Calu3 (cell line): ENCODE data around the gene PDXDC1. TPM values are rescaled to one million over a fixed set of nuclear protein-coding genes. Genes with fewer than 3 reads are reported as not detected.
A peak's percentile ranks its signal among the peaks of the same experiment; 100 is the strongest.
"Not testable (repeated sequence)": the region's sequence is repeated elsewhere in the genome, so short reads cannot be mapped to it uniquely, and the experiment has no call there.

Experiments
- BruUV-seq: library from RNA; stranded (reverse); fragments of 400-500 nt; replicated peaks from 2 replicates; lab custom pipeline; 2021; lab: Mats Ljungman, UMichigan
- CTCF ChIA-PET: fragments of 300-600 bp; sonication (Branson Sonifier 250); formaldehyde crosslinking; loops from one replicate; lab custom pipeline; 2022; ENCODE audit warnings: antibody characterized with exemption; lab: Charles Lee
- DNase-seq: peaks from one replicate; pipeline ENCODE4 v3.0.0; 2022
- H3K27ac Mint-ChIP-seq: one replicate; pipeline ENCODE4 v1.8.0; 2022; ENCODE audit warnings: mixed read lengths; ENCODE audit not compliant: unreplicated experiment
- H3K27me3 Mint-ChIP-seq: one replicate; pipeline ENCODE4 v1.8.0; 2022; ENCODE audit warnings: mixed read lengths; ENCODE audit not compliant: unreplicated experiment
- H3K36me3 Mint-ChIP-seq: one replicate; pipeline ENCODE4 v1.8.0; 2022; ENCODE audit warnings: mild to moderate bottlenecking, moderate library complexity, mixed read lengths; ENCODE audit not compliant: insufficient read depth, unreplicated experiment
- H3K4me1 Mint-ChIP-seq: one replicate; pipeline ENCODE4 v1.8.0; 2022; ENCODE audit warnings: mild to moderate bottlenecking, low read depth, mixed read lengths; ENCODE audit not compliant: unreplicated experiment
- H3K4me3 Mint-ChIP-seq: one replicate; pipeline ENCODE4 v1.8.0; 2022; ENCODE audit warnings: mild to moderate bottlenecking, low read depth, moderate library complexity, mixed read lengths; ENCODE audit not compliant: unreplicated experiment
- H3K9me3 Mint-ChIP-seq: one replicate; pipeline ENCODE4 v1.8.0; 2022; ENCODE audit warnings: low read depth, mixed read lengths; ENCODE audit not compliant: unreplicated experiment
- intact Hi-C: fragments of 100-400 bp; cut with micrococcal nuclease; formaldehyde crosslinking; loops from one replicate; pipeline ENCODE4 v1.10.0; 2022; ENCODE audit not compliant: unreplicated experiment
- total RNA-seq: library from RNA; stranded (reverse); gene quantifications from 2 replicates; pipeline ENCODE4 v1.2.3, GENCODE V29; 2022
- TF ChIP-seq, protein P1 (sequence below): fragments of 200-600 bp; IDR thresholded peaks from one replicate; pipeline ENCODE4 v1.8.0; 2022; ENCODE audit warnings: antibody characterized with exemption; ENCODE audit not compliant: unreplicated experiment

The PDXDC1 gene
- total RNA-seq, 1 experiment from 2014 or later = 171 TPM

DNA sequence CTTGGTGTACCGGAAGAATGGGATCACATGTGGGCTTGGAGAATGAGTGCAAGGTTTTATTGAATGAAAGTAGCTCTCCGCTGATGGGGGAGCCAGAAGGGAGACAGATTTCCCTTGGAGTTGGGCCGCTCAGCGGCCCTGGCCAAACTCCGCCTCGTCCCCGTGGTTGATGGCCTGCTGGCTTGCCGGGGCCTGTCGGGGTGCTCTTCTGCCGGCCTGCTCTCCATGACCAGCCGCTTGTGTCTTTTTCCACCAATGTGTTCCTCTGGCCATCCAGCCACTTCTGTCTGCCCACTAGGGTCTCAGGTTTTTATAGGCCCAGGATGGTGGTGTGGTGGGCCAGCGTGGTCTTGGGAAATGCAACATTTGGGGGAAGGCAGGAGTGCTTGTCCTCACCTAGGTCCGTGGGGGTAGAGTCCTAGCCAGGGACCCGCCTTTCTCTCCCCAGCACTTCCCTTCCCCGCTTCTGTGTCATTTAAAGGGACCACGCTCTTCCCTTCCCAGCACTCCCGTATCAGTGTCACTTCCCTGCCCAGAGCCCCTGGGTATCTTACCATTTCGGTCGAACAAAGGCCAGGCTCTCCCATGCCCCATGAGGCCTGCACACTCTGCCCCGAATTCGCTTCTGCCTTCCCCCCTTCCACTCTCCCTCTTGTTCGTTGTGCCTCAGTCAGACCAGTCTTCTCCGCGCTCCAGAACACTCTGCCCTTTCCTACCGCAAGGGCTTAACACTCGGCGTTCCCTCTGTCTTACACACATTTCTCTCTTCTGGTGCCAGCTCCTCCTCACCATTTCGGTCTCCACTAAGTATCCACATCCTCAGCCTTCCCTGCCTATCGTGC is 52.9 kb downstream of the PDXDC1 start:
- peaks cover 79% of the 10 kb centered on the region for H3K36me3 Mint-ChIP-seq
- DNase-seq, H3K9me3 Mint-ChIP-seq, H3K27ac Mint-ChIP-seq, H3K4me3 Mint-ChIP-seq, H3K27me3 Mint-ChIP-seq, CTCF ChIA-PET, BruUV-seq, intact Hi-C loops: not testable (repeated sequence)
- H3K4me1 Mint-ChIP-seq = peaks cover 11% of the 10 kb centered on the region

DNA sequence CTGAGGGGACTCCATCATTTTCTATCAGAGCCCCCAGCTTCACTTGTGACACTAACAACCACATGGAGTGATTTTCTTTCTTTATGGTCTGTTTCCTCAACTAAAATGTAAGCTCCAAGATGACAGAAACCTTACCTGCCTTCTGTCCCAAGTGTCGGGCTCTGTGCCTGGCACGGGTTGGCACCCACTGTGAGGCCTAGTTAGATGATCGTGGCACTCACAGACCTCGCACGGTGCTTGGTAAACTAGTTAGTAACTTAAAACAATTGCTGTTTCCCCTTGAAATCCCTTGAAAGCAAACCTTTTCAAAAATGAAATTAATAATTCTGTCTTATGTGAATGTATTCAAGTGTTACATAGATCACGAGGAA is 53.5 kb downstream of the PDXDC1 start:
- BruUV-seq, DNase-seq, H3K9me3 Mint-ChIP-seq, H3K27me3 Mint-ChIP-seq, intact Hi-C loops, H3K4me3 Mint-ChIP-seq, CTCF ChIA-PET: not testable (repeated sequence)
- peaks cover 76% of the 10 kb centered on the region for H3K36me3 Mint-ChIP-seq
- peaks cover 11% of the 10 kb centered on the region for H3K4me1 Mint-ChIP-seq
- H3K27ac Mint-ChIP-seq = peak overlapping the region; percentile 65

DNA sequence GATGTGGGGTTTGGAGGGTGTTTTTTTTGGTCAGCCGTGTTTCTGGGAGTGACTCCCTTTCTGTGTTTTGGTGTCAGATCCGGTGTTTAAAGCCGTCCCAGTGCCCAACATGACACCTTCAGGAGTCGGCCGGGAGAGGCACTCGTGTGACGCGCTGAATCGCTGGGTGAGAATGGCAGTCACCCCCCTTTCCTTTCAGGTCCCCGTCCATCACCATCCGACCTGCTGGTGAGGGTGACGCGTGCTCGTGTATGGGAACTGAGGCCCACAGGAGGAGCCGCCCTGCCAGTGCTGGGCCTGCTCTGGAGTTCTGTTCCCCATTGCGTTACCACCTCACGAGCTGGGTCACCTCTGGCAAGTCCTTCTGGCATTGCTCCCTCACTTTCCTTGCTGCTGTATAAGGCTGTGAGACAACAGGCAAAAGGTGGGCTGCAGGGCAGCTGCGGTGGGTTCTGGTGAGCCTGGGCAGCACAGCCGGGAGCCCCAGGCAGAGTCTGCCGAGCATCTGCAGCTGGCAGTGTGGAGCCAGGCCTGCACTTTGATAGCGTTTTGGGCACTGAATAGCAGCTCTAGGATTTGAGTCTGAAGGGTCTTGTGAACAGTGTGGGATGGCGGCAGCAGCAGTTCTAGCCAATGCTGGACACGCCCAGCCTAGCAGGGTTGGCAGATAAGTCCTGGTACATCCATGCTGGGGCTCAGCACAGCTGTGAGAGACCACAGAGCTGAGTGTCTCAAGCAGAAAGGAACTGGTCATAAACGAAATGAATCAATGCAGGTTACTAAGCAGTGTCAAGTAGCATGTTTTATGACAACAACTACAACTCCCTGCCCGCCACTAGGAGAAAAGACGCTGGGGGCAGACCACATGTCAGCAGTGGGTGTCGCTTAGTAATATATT is 54.2 kb downstream of the PDXDC1 start:
- Mint-ChIP-seq H3K4me1 (peaks cover 11% of the 10 kb centered on the region), H3K27ac (peak overlapping the region; percentile 65), H3K36me3 (peaks cover 76% of the 10 kb centered on the region)
- CTCF ChIA-PET, H3K4me3 Mint-ChIP-seq, DNase-seq, H3K9me3 Mint-ChIP-seq, BruUV-seq, H3K27me3 Mint-ChIP-seq, intact Hi-C loops: not testable (repeated sequence)

DNA sequence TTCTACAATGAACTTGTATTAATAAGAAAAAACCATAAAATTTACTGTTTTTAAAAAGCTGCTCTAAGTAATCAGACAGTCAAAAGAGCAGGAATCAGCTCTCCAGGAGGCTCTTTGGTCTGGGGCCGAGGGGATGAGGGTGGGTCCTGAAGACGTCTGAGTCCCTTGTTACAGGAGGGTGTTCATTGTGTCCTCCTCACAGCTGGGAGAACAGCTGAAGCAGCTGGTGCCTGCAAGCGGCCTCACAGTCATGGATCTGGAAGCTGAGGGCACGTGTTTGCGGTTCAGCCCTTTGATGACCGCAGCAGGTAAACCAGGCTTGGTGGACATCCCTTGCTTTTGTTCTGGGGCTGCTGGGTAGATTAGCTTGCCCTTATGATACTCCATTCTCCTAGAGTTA is 54.9 kb downstream of the PDXDC1 start:
- H3K4me3 Mint-ChIP-seq, CTCF ChIA-PET, H3K27me3 Mint-ChIP-seq, DNase-seq, intact Hi-C loops, H3K27ac Mint-ChIP-seq, H3K4me1 Mint-ChIP-seq, BruUV-seq, H3K9me3 Mint-ChIP-seq: not testable (repeated sequence)
- peaks cover 75% of the 10 kb centered on the region for H3K36me3 Mint-ChIP-seq

DNA sequence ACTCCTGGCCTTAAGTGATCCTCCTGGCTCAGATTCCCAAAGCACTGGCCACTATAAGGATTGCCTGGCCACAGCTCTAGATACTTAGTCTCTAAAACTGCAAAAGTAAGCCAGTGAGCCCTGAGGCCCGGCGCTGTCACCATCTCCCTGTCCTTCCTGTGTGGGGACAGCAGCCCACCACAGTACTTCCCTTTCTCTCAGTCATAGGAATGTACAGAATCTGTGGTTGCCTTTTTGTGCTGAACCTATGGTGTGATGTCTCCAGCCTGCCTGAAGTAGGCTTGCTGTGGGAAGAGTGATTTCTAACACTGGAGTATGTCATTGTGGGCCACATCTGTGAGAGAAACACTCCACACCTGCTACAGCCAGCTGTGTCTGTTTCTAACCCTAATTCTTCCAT is 56.4 kb downstream of the PDXDC1 start:
- DNase-seq = no peak
- H3K27me3 Mint-ChIP-seq = no peaks in the 10 kb centered on the region
- CTCF ChIA-PET = no interaction called here
- H3K36me3 Mint-ChIP-seq = peaks cover 69% of the 10 kb centered on the region
- no peaks in the 10 kb centered on the region for H3K4me1 Mint-ChIP-seq
- no peak overlapping the region for H3K4me3 Mint-ChIP-seq
- intact Hi-C loops = no loop called here
- TF ChIP-seq, protein P1, sequence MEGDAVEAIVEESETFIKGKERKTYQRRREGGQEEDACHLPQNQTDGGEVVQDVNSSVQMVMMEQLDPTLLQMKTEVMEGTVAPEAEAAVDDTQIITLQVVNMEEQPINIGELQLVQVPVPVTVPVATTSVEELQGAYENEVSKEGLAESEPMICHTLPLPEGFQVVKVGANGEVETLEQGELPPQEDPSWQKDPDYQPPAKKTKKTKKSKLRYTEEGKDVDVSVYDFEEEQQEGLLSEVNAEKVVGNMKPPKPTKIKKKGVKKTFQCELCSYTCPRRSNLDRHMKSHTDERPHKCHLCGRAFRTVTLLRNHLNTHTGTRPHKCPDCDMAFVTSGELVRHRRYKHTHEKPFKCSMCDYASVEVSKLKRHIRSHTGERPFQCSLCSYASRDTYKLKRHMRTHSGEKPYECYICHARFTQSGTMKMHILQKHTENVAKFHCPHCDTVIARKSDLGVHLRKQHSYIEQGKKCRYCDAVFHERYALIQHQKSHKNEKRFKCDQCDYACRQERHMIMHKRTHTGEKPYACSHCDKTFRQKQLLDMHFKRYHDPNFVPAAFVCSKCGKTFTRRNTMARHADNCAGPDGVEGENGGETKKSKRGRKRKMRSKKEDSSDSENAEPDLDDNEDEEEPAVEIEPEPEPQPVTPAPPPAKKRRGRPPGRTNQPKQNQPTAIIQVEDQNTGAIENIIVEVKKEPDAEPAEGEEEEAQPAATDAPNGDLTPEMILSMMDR = no peak
- no TSS peak for BruUV-seq
- no peaks in the 10 kb centered on the region for H3K9me3 Mint-ChIP-seq
- no peak overlapping the region for H3K27ac Mint-ChIP-seq

DNA sequence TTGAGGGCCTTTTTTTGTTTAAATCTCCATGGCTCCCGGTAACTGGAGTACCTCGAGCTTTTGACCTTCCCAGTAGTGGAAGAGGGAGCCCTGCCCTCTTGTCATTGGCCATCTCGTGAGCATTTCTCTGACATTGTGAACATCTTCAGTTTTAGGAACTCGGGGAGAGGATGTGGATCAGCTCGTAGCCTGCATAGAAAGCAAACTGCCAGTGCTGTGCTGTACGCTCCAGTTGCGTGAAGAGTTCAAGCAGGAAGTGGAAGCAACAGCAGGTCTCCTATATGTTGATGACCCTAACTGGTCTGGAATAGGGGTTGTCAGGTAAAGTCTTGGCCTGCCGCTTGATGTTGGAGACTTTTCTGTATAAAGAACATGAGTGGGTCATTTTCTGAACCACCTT is 56.8 kb downstream of the PDXDC1 start:
- peaks cover 65% of the 10 kb centered on the region for H3K36me3 Mint-ChIP-seq
- TF ChIP-seq, protein P1 = no peak
- H3K9me3 Mint-ChIP-seq = no peaks in the 10 kb centered on the region
- no peaks in the 10 kb centered on the region for H3K27me3 Mint-ChIP-seq
- DNase-seq = no peak
- no peaks in the 10 kb centered on the region for H3K4me1 Mint-ChIP-seq
- no peak overlapping the region for H3K4me3 Mint-ChIP-seq
- intact Hi-C loops = no loop called here
- H3K27ac Mint-ChIP-seq = no peak overlapping the region
- CTCF ChIA-PET = no interaction called here
- no TSS peak for BruUV-seq
